K562 (cell line): ENCODE data around the gene UNC119. TPM values are rescaled to one million over a fixed set of nuclear protein-coding genes. Genes with fewer than 3 reads are reported as not detected.

Experiments
- CBX2 ChIP-seq: fragments of 200-600 bp; sonication (generic); IDR thresholded peaks from one replicate; pipeline ENCODE4 v1.6.1; 2012; ENCODE audit warnings: mild to moderate bottlenecking, low read length, inconsistent platforms; ENCODE audit not compliant: insufficient read depth, poor library complexity, severe bottlenecking
- CBX5 ChIP-seq: IDR thresholded peaks from 2 replicates; pipeline ENCODE4 v1.6.1; 2014; ENCODE audit warnings: low read depth, borderline replicate concordance
- EP400 ChIP-seq: fragments of 450-650 bp; IDR thresholded peaks from 2 replicates; pipeline ENCODE4 v1.6.1; 2017; ENCODE audit warnings: antibody characterized with exemption, mild to moderate bottlenecking, moderate library complexity
- FOXA3 ChIP-seq, 2 experiments: fragments of 450-650 bp in 1 of 2; sonication (generic) in 1 of 2; formaldehyde crosslinking; IDR thresholded peaks in 1 of 2; conservative IDR thresholded peaks in 1 of 2; 2 replicates each; pipeline versions ENCODE4 v1.4.0 to v1.8.0; 2020 to 2022; ENCODE audit warnings: mild to moderate bottlenecking in 2 of 2, missing genetic modification reagents in 1 of 2
- FOXP1 ChIP-seq: sonication (generic); formaldehyde crosslinking; IDR thresholded peaks from 2 replicates; pipeline ENCODE4 v1.8.0; 2022; ENCODE audit warnings: mild to moderate bottlenecking, missing genetic modification reagents
- JUND ChIP-seq, 2 experiments: IDR thresholded peaks; 2 replicates in 1 of 2; 3 replicates in 1 of 2; pipeline ENCODE4 v1.6.1; 2011; ENCODE audit warnings: borderline replicate concordance in 2 of 2, low read depth in 2 of 2, low read length in 2 of 2, improper control_type of control experiment in 1 of 2, missing biosample characterization in 1 of 2, missing genetic modification characterization in 1 of 2, missing genetic modification reagents in 1 of 2
- NELFE ChIP-seq: IDR thresholded peaks from 2 replicates; pipeline ENCODE4 v1.6.1; 2011; ENCODE audit warnings: mild to moderate bottlenecking; ENCODE audit not compliant: insufficient read depth, insufficient read length
- POLR3G ChIP-seq: IDR thresholded peaks from 2 replicates; pipeline ENCODE4 v1.6.1; 2011; ENCODE audit not compliant: insufficient read length, insufficient replicate concordance; ENCODE audit errors: extremely low read depth
- RB1 ChIP-seq: fragments of 450-650 bp; IDR thresholded peaks from 2 replicates; pipeline ENCODE4 v1.6.1; 2017; ENCODE audit warnings: low read depth, mild to moderate bottlenecking
- RBM39 ChIP-seq: fragments of 200-400 bp; formaldehyde crosslinking; optimal IDR thresholded peaks from 2 replicates; pipeline ENCODE3; 2018; ENCODE audit warnings: low read depth, low read length
- RFX1 ChIP-seq: fragments of 450-650 bp; IDR thresholded peaks from 2 replicates; pipeline ENCODE4 v1.6.1; 2016; ENCODE audit warnings: mild to moderate bottlenecking, moderate library complexity
- SREBF2 ChIP-seq: sonication (generic); formaldehyde crosslinking; IDR thresholded peaks from 2 replicates; pipeline ENCODE4 v1.4.0; 2020; ENCODE audit warnings: mild to moderate bottlenecking, missing genetic modification reagents
- TFAM ChIP-seq: fragments of 250-450 bp; sonication (Bioruptor Pico); conservative IDR thresholded peaks from 2 replicates; pipeline ENCODE4 v1.5.0; 2021; ENCODE audit warnings: mild to moderate bottlenecking, moderate library complexity
- USF1 ChIP-seq: sonication (generic); formaldehyde crosslinking; IDR thresholded peaks from 2 replicates; pipeline ENCODE4 v1.9.0; 2022; ENCODE audit warnings: mild to moderate bottlenecking, missing genetic modification reagents
- XRCC4 ChIP-seq: IDR thresholded peaks from one replicate; pipeline ENCODE4 v1.6.1; 2011; ENCODE audit not compliant: insufficient read depth, insufficient read length; ENCODE audit errors: extremely low read depth
- ZSCAN32 ChIP-seq: fragments of 450-650 bp; formaldehyde crosslinking; IDR thresholded peaks from 2 replicates; pipeline ENCODE4 v1.4.0; 2020; ENCODE audit warnings: mild to moderate bottlenecking, moderate library complexity
- polyA plus RNA-seq, 8 experiments: library from polyadenylated mRNA; depleted of rRNA in 4 of 8; stranded (reverse) in 5 of 8; unstranded in 3 of 8; fragments of >200 nt; fragmentation: Nextera tagmentation in 2 of 8; fragmentation: Illumina TruSeq in 1 of 8; extraction: Ambion mirVana in 2 of 8; extraction: Trizol in 1 of 8; gene quantifications; 2 replicates each; pipeline versions ENCODE4 v1.2.1 to v1.2.3, GENCODE V29; 2011 to 2014; ENCODE audit warnings: inconsistent platforms in 1 of 8, missing spikeins in 1 of 8
- total RNA-seq, 7 experiments: library from RNA; depleted of rRNA in 6 of 7; stranded (reverse); fragments of >200 nt in 6 of 7; fragmentation: Illumina TruSeq in 2 of 7; extraction: Trizol in 2 of 7; gene quantifications; 2 replicates each; pipeline versions ENCODE4 v1.2.1 to v1.2.3, GENCODE V29; 2011 to 2021; ENCODE audit warnings: low replicate concordance in 1 of 7
- TF ChIP-seq, protein P1 (sequence below): fragments of 450-650 bp; IDR thresholded peaks from 2 replicates; pipeline ENCODE4 v1.6.1; 2016; ENCODE audit warnings: antibody characterized with exemption
- TF ChIP-seq, protein P2 (sequence below): fragments of 450-650 bp; formaldehyde crosslinking; IDR thresholded peaks from 2 replicates; pipeline ENCODE4 v1.4.0; 2020; ENCODE audit warnings: mild to moderate bottlenecking, moderate library complexity
- TF ChIP-seq, protein P3 (sequence below): fragments of 250-450 bp; sonication (Bioruptor Pico); IDR thresholded peaks from 2 replicates; pipeline ENCODE4 v1.4.0; 2020

UNC119 gene
- total and polyA plus RNA-seq, 9 of the 15 experiments (the other 6 are each of a cell fraction or from before 2014, with no cell fraction given), result 0.37 to 47.7 (median 16.3) TPM

GRCh38 chr17:28527181-28527681, 25.2 kb downstream of the UNC119 start (continued):
- TF ChIP-seq, protein P1, sequence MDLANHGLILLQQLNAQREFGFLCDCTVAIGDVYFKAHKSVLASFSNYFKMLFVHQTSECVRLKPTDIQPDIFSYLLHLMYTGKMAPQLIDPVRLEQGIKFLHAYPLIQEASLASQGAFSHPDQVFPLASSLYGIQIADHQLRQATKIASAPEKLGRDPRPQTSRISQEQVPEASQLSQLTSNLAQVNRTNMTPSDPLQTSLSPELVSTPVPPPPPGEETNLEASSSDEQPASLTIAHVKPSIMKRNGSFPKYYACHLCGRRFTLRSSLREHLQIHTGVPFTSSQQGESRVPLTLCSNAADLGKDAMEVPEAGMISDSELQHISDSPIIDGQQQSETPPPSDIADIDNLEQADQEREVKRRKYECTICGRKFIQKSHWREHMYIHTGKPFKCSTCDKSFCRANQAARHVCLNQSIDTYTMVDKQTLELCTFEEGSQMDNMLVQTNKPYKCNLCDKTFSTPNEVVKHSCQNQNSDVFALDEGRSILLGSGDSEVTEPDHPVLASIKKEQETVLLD, result peak; percentile 62; the same call in 1 of the 2 replicates
- TF ChIP-seq FOXA3 (CRISPR knock-in tag; conservative IDR thresholded peaks at IDR 0.05 in 1 of 2, IDR thresholded peaks at IDR 0.05 in 1 of 2), result no peak
- no peak for TF ChIP-seq TFAM
- TF ChIP-seq ZSCAN32, result no peak
- TF ChIP-seq, protein P2, sequence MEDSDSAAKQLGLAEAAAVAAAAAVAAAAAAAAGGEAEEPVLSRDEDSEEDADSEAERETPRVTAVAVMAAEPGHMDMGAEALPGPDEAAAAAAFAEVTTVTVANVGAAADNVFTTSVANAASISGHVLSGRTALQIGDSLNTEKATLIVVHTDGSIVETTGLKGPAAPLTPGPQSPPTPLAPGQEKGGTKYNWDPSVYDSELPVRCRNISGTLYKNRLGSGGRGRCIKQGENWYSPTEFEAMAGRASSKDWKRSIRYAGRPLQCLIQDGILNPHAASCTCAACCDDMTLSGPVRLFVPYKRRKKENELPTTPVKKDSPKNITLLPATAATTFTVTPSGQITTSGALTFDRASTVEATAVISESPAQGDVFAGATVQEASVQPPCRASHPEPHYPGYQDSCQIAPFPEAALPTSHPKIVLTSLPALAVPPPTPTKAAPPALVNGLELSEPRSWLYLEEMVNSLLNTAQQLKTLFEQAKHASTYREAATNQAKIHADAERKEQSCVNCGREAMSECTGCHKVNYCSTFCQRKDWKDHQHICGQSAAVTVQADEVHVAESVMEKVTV (CRISPR knock-in tag), result no peak
- no peak for TF ChIP-seq RFX1
- TF ChIP-seq SREBF2 (CRISPR knock-in tag), result no peak
- no peak for TF ChIP-seq USF1
- no peak for TF ChIP-seq FOXP1 (CRISPR knock-in tag)
- TF ChIP-seq RBM39, result no peak
- TF ChIP-seq JUND (IDR thresholded peaks at IDR 0.05; ENCODE audit: borderline replicate concordance, low read depth, low read length), result 0 out of 2 replicates have a peak, but pooled peaks have one; percentile 36
- TF ChIP-seq JUND (tag; IDR thresholded peaks at IDR 0.05; ENCODE audit: borderline replicate concordance, low read depth, low read length), result no peak
- no peak for TF ChIP-seq EP400
- no peak for TF ChIP-seq POLR3G
- TF ChIP-seq RB1, result no peak
- TF ChIP-seq XRCC4, result no peak
- no peak for TF ChIP-seq NELFE
- TF ChIP-seq, protein P3, sequence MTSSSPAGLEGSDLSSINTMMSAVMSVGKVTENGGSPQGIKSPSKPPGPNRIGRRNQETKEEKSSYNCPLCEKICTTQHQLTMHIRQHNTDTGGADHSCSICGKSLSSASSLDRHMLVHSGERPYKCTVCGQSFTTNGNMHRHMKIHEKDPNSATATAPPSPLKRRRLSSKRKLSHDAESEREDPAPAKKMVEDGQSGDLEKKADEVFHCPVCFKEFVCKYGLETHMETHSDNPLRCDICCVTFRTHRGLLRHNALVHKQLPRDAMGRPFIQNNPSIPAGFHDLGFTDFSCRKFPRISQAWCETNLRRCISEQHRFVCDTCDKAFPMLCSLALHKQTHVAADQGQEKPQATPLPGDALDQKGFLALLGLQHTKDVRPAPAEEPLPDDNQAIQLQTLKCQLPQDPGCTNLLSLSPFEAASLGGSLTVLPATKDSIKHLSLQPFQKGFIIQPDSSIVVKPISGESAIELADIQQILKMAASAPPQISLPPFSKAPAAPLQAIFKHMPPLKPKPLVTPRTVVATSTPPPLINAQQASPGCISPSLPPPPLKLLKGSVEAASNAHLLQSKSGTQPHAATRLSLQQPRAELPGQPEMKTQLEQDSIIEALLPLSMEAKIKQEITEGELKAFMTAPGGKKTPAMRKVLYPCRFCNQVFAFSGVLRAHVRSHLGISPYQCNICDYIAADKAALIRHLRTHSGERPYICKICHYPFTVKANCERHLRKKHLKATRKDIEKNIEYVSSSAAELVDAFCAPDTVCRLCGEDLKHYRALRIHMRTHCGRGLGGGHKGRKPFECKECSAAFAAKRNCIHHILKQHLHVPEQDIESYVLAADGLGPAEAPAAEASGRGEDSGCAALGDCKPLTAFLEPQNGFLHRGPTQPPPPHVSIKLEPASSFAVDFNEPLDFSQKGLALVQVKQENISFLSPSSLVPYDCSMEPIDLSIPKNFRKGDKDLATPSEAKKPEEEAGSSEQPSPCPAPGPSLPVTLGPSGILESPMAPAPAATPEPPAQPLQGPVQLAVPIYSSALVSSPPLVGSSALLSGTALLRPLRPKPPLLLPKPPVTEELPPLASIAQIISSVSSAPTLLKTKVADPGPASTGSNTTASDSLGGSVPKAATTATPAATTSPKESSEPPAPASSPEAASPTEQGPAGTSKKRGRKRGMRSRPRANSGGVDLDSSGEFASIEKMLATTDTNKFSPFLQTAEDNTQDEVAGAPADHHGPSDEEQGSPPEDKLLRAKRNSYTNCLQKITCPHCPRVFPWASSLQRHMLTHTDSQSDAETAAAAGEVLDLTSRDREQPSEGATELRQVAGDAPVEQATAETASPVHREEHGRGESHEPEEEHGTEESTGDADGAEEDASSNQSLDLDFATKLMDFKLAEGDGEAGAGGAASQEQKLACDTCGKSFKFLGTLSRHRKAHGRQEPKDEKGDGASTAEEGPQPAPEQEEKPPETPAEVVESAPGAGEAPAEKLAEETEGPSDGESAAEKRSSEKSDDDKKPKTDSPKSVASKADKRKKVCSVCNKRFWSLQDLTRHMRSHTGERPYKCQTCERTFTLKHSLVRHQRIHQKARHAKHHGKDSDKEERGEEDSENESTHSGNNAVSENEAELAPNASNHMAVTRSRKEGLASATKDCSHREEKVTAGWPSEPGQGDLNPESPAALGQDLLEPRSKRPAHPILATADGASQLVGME (CRISPR knock-in tag), result no peak
- peak; percentile 82; the same call in 1 of the 2 replicates for TF ChIP-seq CBX5
- TF ChIP-seq CBX2, result no peak
